GM12878 (cell line): ENCODE measurements around the gene FBXL7. TPM values are rescaled to one million over a fixed set of nuclear protein-coding genes. Genes with fewer than 3 reads are reported as not detected.

Experiments
- ATAC-seq: fragments of 200-7000 bp; cut with Tn5 transposase; 3 replicates; pipeline ENCODE4 v1.9.1; 2020; ENCODE audit warnings: mild to moderate bottlenecking, moderate library complexity
- BruUV-seq: library from RNA; stranded (reverse); fragments of 400-500 nt; replicated peaks from 2 replicates; lab custom pipeline; 2021; lab: Mats Ljungman, UMichigan
- CTCF ChIA-PET: fragments of 300-600 bp; sonication (Branson Sonifier 250); formaldehyde crosslinking; extraction: SDS; loops from one replicate; lab custom pipeline; 2021; ENCODE audit warnings: inconsistent platforms; lab: Yijun Ruan, JAX
- POLR2A ChIA-PET: fragments of 350-600 bp; formaldehyde crosslinking; extraction: SDS; loops from one replicate; lab custom pipeline; 2021; ENCODE audit warnings: inconsistent platforms; lab: Charles Lee
- RAD21 ChIA-PET: fragments of 300-600 bp; sonication (Branson Sonifier 250); formaldehyde crosslinking; loops from one replicate; lab custom pipeline; 2023; ENCODE audit warnings: antibody characterized with exemption; ENCODE audit not compliant: unreplicated experiment; lab: Charles Lee
- SMC1A ChIA-PET: fragments of 300-600 bp; sonication (Branson Sonifier 250); formaldehyde crosslinking; loops from one replicate; lab custom pipeline; 2023; ENCODE audit not compliant: unreplicated experiment, uncharacterized antibody; lab: Charles Lee
- DNase-seq: peaks from one replicate; pipeline ENCODE4 v3.0.0-alpha.2; 2011; ENCODE audit warnings: low read depth, low spot score
- FAIRE-seq: peaks from 3 replicates; lab custom pipeline; 2011; peaks lifted over from hg19 to GRCh38; lab: Jason Lieb, UNC
- H2AFZ ChIP-seq: 2 replicates; pipeline ENCODE4 v1.6.0; 2011; ENCODE audit warnings: low read depth, low read length, control low read depth; ENCODE audit not compliant: control insufficient read depth
- H3K27ac ChIP-seq: 2 replicates; pipeline ENCODE4 v1.5.1; 2011; ENCODE audit warnings: control low read depth; ENCODE audit not compliant: control insufficient read depth, insufficient read depth
- H3K27me3 ChIP-seq, 2 experiments: replicated peaks in 1 of 2; 2 replicates each; pipeline versions ENCODE4 v1.6.0 to v1.6.1; 2011; ENCODE audit warnings: low read length in 1 of 2; ENCODE audit not compliant: control insufficient read depth in 2 of 2, insufficient read depth in 2 of 2
- H3K36me3 ChIP-seq, 2 experiments: 2 replicates each; pipeline ENCODE4 v1.5.1; 2011; ENCODE audit warnings: low read length in 1 of 2; ENCODE audit not compliant: control insufficient read depth in 2 of 2, insufficient read depth in 2 of 2
- H3K4me1 ChIP-seq: 2 replicates; pipeline ENCODE4 v1.6.1; 2011; ENCODE audit warnings: mild to moderate bottlenecking, low read length, moderate library complexity, mixed read lengths; ENCODE audit not compliant: control insufficient read depth, insufficient read depth
- H3K4me2 ChIP-seq: 2 replicates; pipeline ENCODE4 v1.6.0; 2011; ENCODE audit warnings: control low read depth; ENCODE audit not compliant: control insufficient read depth, insufficient read depth
- H3K4me3 ChIP-seq: fragments of 200-600 bp; sonication (generic); 2 replicates; pipeline ENCODE4 v1.5.1; 2016
- H3K79me2 ChIP-seq: 2 replicates; pipeline ENCODE4 v1.6.0; 2011; ENCODE audit warnings: low read length; ENCODE audit not compliant: control insufficient read depth, insufficient read depth
- H3K9ac ChIP-seq: 2 replicates; pipeline ENCODE4 v1.8.0; 2011; ENCODE audit warnings: low read length, control low read depth, mixed read lengths; ENCODE audit not compliant: control insufficient read depth, insufficient read depth
- H3K9me3 ChIP-seq: replicated peaks from 3 replicates; pipeline ENCODE4 v1.5.1; 2011; ENCODE audit warnings: mild to moderate bottlenecking, low read length; ENCODE audit not compliant: control insufficient read depth, insufficient read depth
- H4K20me1 ChIP-seq: 2 replicates; pipeline ENCODE4 v1.6.0; 2011; ENCODE audit not compliant: control insufficient read depth, insufficient read depth
- CEBPB ChIP-seq, 2 experiments: fragments of 150-350 bp in 1 of 2; IDR thresholded peaks; 2 replicates each; pipeline ENCODE4 v1.6.1; 2012 to 2014; ENCODE audit warnings: low read depth in 2 of 2, low read length in 2 of 2, borderline replicate concordance in 1 of 2, inconsistent platforms in 1 of 2
- CHD1 ChIP-seq: IDR thresholded peaks from 2 replicates; pipeline ENCODE4 v1.6.1; 2012; ENCODE audit warnings: low read depth, low read length, improper control_type of control experiment
- E2F4 ChIP-seq: IDR thresholded peaks from 2 replicates; pipeline ENCODE4 v1.6.1; 2012; ENCODE audit warnings: low read depth, low read length, improper control_type of control experiment
- ESRRA ChIP-seq: IDR thresholded peaks from 2 replicates; pipeline ENCODE4 v1.6.1; 2012; ENCODE audit warnings: mild to moderate bottlenecking, low read length, improper control_type of control experiment
- HDGF ChIP-seq: fragments of 450-650 bp; IDR thresholded peaks from 2 replicates; pipeline ENCODE4 v1.6.1; 2016; ENCODE audit warnings: antibody characterized with exemption
- MLLT1 ChIP-seq: fragments of 450-650 bp; IDR thresholded peaks from 2 replicates; pipeline ENCODE4 v1.6.1; 2016; ENCODE audit warnings: mild to moderate bottlenecking
- POLR2AphosphoS2 ChIP-seq: IDR thresholded peaks from 2 replicates; pipeline ENCODE4 v1.6.1; 2011; ENCODE audit warnings: low read depth, mild to moderate bottlenecking, low read length, improper control_type of control experiment, moderate library complexity
- RB1 ChIP-seq: fragments of 450-650 bp; formaldehyde crosslinking; IDR thresholded peaks from 2 replicates; pipeline ENCODE4 v1.6.1; 2017; ENCODE audit warnings: mild to moderate bottlenecking, borderline replicate concordance
- REST ChIP-seq: IDR thresholded peaks from 2 replicates; pipeline ENCODE4 v1.6.1; 2012; ENCODE audit warnings: mild to moderate bottlenecking, low read depth, low read length
- SIN3A ChIP-seq: IDR thresholded peaks from 2 replicates; pipeline ENCODE4 v1.6.1; 2012; ENCODE audit warnings: low read depth, low read length, improper control_type of control experiment
- SIX5 ChIP-seq: IDR thresholded peaks from 2 replicates; pipeline ENCODE4 v1.6.1; 2011; ENCODE audit warnings: mild to moderate bottlenecking, low read depth, low read length, moderate library complexity; ENCODE audit not compliant: severe bottlenecking
- SMARCA5 ChIP-seq: fragments of 450-650 bp; IDR thresholded peaks from 2 replicates; pipeline ENCODE4 v1.6.1; 2017; ENCODE audit warnings: mild to moderate bottlenecking
- SUZ12 ChIP-seq: fragments of 200-600 bp; sonication (generic); IDR thresholded peaks from one replicate; pipeline ENCODE4 v1.6.1; 2018; ENCODE audit warnings: antibody characterized with exemption, mild to moderate bottlenecking; ENCODE audit not compliant: unreplicated experiment
- YY1 ChIP-seq: IDR thresholded peaks from 2 replicates; pipeline ENCODE4 v1.6.1; 2011; ENCODE audit warnings: low read depth, mild to moderate bottlenecking, low read length
- ZBTB33 ChIP-seq: fragments of 450-650 bp; IDR thresholded peaks from 2 replicates; pipeline ENCODE4 v1.6.1; 2017; ENCODE audit warnings: mild to moderate bottlenecking
- ZNF384 ChIP-seq: IDR thresholded peaks from 2 replicates; pipeline ENCODE4 v1.6.1; 2012; ENCODE audit warnings: low read depth, mild to moderate bottlenecking, low read length, improper control_type of control experiment, borderline replicate concordance
- WGBS: methylation state at CpG from one replicate; pipeline ENCODE4 v1.1.6; 2016; ENCODE audit warnings: low lambda C conversion rate; ENCODE audit not compliant: insufficient replicate concordance, insufficient coverage; ENCODE audit errors: missing lambda C conversion rate; 5-methylcytosine and 5-hydroxymethylcytosine counted together
- in situ Hi-C: fragments of 300-500 bp; cut with MboI; formaldehyde crosslinking; loops from 9 replicates; pipeline ENCODE4 v1.14.3; 2018; ENCODE audit warnings: mixed read lengths
- intact Hi-C: fragments of 100-400 bp; cut with micrococcal nuclease; formaldehyde crosslinking; loops from one replicate; pipeline ENCODE4 v1.14.2; 2022; ENCODE audit not compliant: unreplicated experiment
- polyA plus RNA-seq, 11 experiments: library from polyadenylated mRNA; depleted of rRNA in 4 of 11; unstranded in 6 of 11; stranded (reverse) in 5 of 11; fragments of >200 nt; fragmentation: Nextera tagmentation in 4 of 11; fragmentation: Illumina TruSeq in 1 of 11; extraction: Ambion mirVana in 4 of 11; extraction: Trizol in 1 of 11; gene quantifications; 1 replicate in 1 of 11; 2 replicates in 10 of 11; pipeline versions ENCODE4 v1.2.1 to v1.2.3, GENCODE V29; 2011 to 2016; ENCODE audit warnings: inconsistent platforms in 2 of 11, missing spikeins in 2 of 11, low read depth in 1 of 11
- total RNA-seq, 4 experiments: library from RNA; depleted of rRNA in 3 of 4; stranded (reverse); fragments of >200 nt in 3 of 4; fragmentation: Illumina TruSeq in 1 of 4; extraction: Trizol in 1 of 4; gene quantifications; 2 replicates each; pipeline versions ENCODE4 v1.2.1 to v1.2.3, GENCODE V29; 2013 to 2021

The FBXL7 gene
- total and polyA plus RNA-seq, 10 of the 15 experiments (the other 5 are each of a cell fraction or from before 2014, with no cell fraction given), result 0.03 to 0.44 (median 0.16) TPM

- DNase-seq (no peak), ATAC-seq (no peak), FAIRE-seq (no peak)
- ChIA-PET POLR2A (no interaction called here), RAD21 (no interaction called here), CTCF (interaction anchor here (2.7 kb wide), 1 partner anchor 11 kb away, joined by 6 read pairs; no protein-coding TSS in a partner anchor), SMC1A (interaction anchor here (0.7 kb wide), 1 partner anchor 10 kb away, joined by 3 read pairs; no protein-coding TSS in a partner anchor)
- H4K20me1 ChIP-seq, result no peaks in the 10 kb centered on the region
- in situ Hi-C loops (no loop called here), intact Hi-C loops (no loop called here)
- WGBS, result 14% methylated on average over 3 of the region's 3 CpGs
- H2AFZ ChIP-seq, result no peak overlapping the region
- no peaks in the 10 kb centered on the region for H3K79me2 ChIP-seq
- no peaks in the 10 kb centered on the region for H3K9me3 ChIP-seq
- no peak overlapping the region for H3K9ac ChIP-seq
- no peaks in the 10 kb centered on the region for H3K4me1 ChIP-seq
- no peaks in the 10 kb centered on the region for H3K36me3 ChIP-seq
- no peaks in the 10 kb centered on the region for H3K27me3 ChIP-seq
- no peak overlapping the region for H3K4me2 ChIP-seq
- no peak overlapping the region for H3K27ac ChIP-seq
- BruUV-seq, result no TSS peak
- H3K4me3 ChIP-seq, result no peak overlapping the region
- TF ChIP-seq SIN3A (no peak), E2F4 (no peak), CHD1 (no peak), SUZ12 (no peak), ZBTB33 (no peak), SMARCA5 (no peak), POLR2AphosphoS2 (no peak), ESRRA (no peak), RB1 (no peak), SIX5 (no peak), ZNF384 (no peak), MLLT1 (no peak), HDGF (no peak), CEBPB (IDR thresholded peaks at IDR 0.05; ENCODE audit: borderline replicate concordance in 1 of 2, low read depth in 2 of 2, low read length in 2 of 2) (no peak), REST (no peak), YY1 (no peak)
Observed at GRCh38 chr5:15834596-15835245, 334.7 kb downstream of the FBXL7 start.
